Urinary bladder (tissue), 4 donors: ENCODE data around the gene RCBTB2. TPM values are rescaled to one million over a fixed set of nuclear protein-coding genes. Genes with fewer than 3 reads are reported as not detected.

ENCODE experiments used
- DNase-seq: peaks from one replicate; pipeline ENCODE4 v3.0.0-alpha.2; 2015; ENCODE audit errors: extremely low spot score
- H3K27ac ChIP-seq: one replicate; pipeline ENCODE4 v1.5.1; 2013; ENCODE audit warnings: low read depth, mild to moderate bottlenecking, moderate library complexity
- H3K36me3 ChIP-seq: one replicate; pipeline ENCODE4 v1.6.1; 2013; ENCODE audit warnings: mild to moderate bottlenecking, moderate library complexity; ENCODE audit not compliant: insufficient read depth
- H3K4me1 ChIP-seq: one replicate; pipeline ENCODE4 v1.6.1; 2013; ENCODE audit warnings: mild to moderate bottlenecking, moderate library complexity; ENCODE audit not compliant: insufficient read depth
- H3K4me3 ChIP-seq: one replicate; pipeline ENCODE4 v1.5.1; 2013; ENCODE audit warnings: low read depth, low read length
- WGBS: extraction: QIAGEN DNeasy Blood & Tissue Kit; methylation state at CpG from one replicate; pipeline ENCODE4 v1.1.7; 2013; 5-methylcytosine and 5-hydroxymethylcytosine counted together
- polyA plus RNA-seq: library from polyadenylated mRNA; stranded (reverse); fragments of 200-250 nt; gene quantifications from one replicate; pipeline ENCODE4 v1.2.3, GENCODE V29; 2013
- total RNA-seq: library from RNA; depleted of rRNA; stranded (reverse); fragments of >200 nt; gene quantifications from one replicate; pipeline ENCODE4 v1.2.3, GENCODE V29; 2014
- donor health status: healthy with polysubstance abuse.
- donor health status: healthy.

The RCBTB2 gene
- total and polyA plus RNA-seq, 2 donors: 16.9 to 36.0 TPM

GRCh38 chr13:48490241-48490640 lies 42.6 kb downstream of the RCBTB2 start:
- Histone ChIP-seq H3K27ac (no peak overlapping the region), H3K4me1 (no peaks in the 10 kb centered on the region), H3K36me3 (no peaks in the 10 kb centered on the region), H3K4me3 (no peak overlapping the region)
- 83% methylated on average over 3 of the region's 3 CpGs for WGBS
- no peak for DNase-seq

GRCh38 chr13:48489666-48490065 lies 43.2 kb downstream of the RCBTB2 start:
- Histone ChIP-seq H3K36me3 (no peaks in the 10 kb centered on the region), H3K4me1 (no peaks in the 10 kb centered on the region), H3K27ac (no peak overlapping the region), H3K4me3 (no peak overlapping the region)
- DNase-seq: no peak

GRCh38 chr13:48488995-48489394 lies 43.9 kb downstream of the RCBTB2 start:
- H3K4me1 ChIP-seq: no peaks in the 10 kb centered on the region
- no peaks in the 10 kb centered on the region for H3K36me3 ChIP-seq
- H3K4me3 ChIP-seq: no peak overlapping the region
- no peak for DNase-seq
- no peak overlapping the region for H3K27ac ChIP-seq

- Histone ChIP-seq H3K4me3 (no peak overlapping the region), H3K4me1 (no peaks in the 10 kb centered on the region), H3K27ac (no peak overlapping the region), H3K36me3 (no peaks in the 10 kb centered on the region)
- DNase-seq: no peak
- WGBS: 98% methylated on average over 2 of the region's 2 CpGs
These were observed 44.9 kb downstream of the RCBTB2 start for GRCh38 chr13:48487968-48488367.

- Histone ChIP-seq H3K4me1 (no peaks in the 10 kb centered on the region), H3K27ac (no peak overlapping the region), H3K36me3 (no peaks in the 10 kb centered on the region), H3K4me3 (no peak overlapping the region)
- DNase-seq: no peak
- WGBS: 91% methylated on average over 5 of the region's 5 CpGs
These were observed 46.0 kb downstream of the RCBTB2 start for GRCh38 chr13:48486836-48487235.

- H3K4me3 ChIP-seq: no peak overlapping the region
- no peak overlapping the region for H3K27ac ChIP-seq
- H3K36me3 ChIP-seq: no peaks in the 10 kb centered on the region
- DNase-seq: no peak
- H3K4me1 ChIP-seq: no peaks in the 10 kb centered on the region
These were observed 46.5 kb downstream of the RCBTB2 start for GRCh38 chr13:48486362-48486761.

- Histone ChIP-seq H3K27ac (no peak overlapping the region), H3K36me3 (no peaks in the 10 kb centered on the region), H3K4me3 (no peak overlapping the region), H3K4me1 (no peaks in the 10 kb centered on the region)
- no peak for DNase-seq
- 87% methylated on average over 3 of the region's 3 CpGs for WGBS
These were observed 47.4 kb downstream of the RCBTB2 start for GRCh38 chr13:48485432-48485831.

GRCh38 chr13:48483575-48483974 lies 49.3 kb downstream of the RCBTB2 start:
- no peak overlapping the region for H3K4me3 ChIP-seq
- 89% methylated on average over 3 of the region's 3 CpGs for WGBS
- no peaks in the 10 kb centered on the region for H3K4me1 ChIP-seq
- no peak overlapping the region for H3K27ac ChIP-seq
- H3K36me3 ChIP-seq: no peaks in the 10 kb centered on the region
- DNase-seq: no peak

GRCh38 chr13:48478391-48478790 lies 54.5 kb downstream of the RCBTB2 start:
- Histone ChIP-seq H3K27ac (no peak overlapping the region), H3K36me3 (no peaks in the 10 kb centered on the region), H3K4me3 (no peak overlapping the region), H3K4me1 (no peaks in the 10 kb centered on the region)
- no peak for DNase-seq
- 64% methylated on average over 1 of the region's 1 CpG for whole genome bisulfite sequencing

- no peaks in the 10 kb centered on the region for H3K4me1 ChIP-seq
- H3K27ac ChIP-seq: no peak overlapping the region
- DNase-seq: no peak
- 83% methylated on average over 2 of the region's 2 CpGs for WGBS
- no peaks in the 10 kb centered on the region for H3K36me3 ChIP-seq
- no peak overlapping the region for H3K4me3 ChIP-seq
These were observed 55.6 kb downstream of the RCBTB2 start for GRCh38 chr13:48477191-48477855.

- no peaks in the 10 kb centered on the region for H3K4me1 ChIP-seq
- no peak overlapping the region for H3K27ac ChIP-seq
- no peaks in the 10 kb centered on the region for H3K36me3 ChIP-seq
- WGBS: 62% methylated on average over 4 of the region's 4 CpGs
- no peak overlapping the region for H3K4me3 ChIP-seq
- DNase-seq: no peak
These were observed 56.2 kb downstream of the RCBTB2 start for GRCh38 chr13:48476686-48477085.

- H3K36me3 ChIP-seq: no peaks in the 10 kb centered on the region
These were observed 56.7 kb downstream of the RCBTB2 start for GRCh38 chr13:48476215-48476614.

GRCh38 chr13:48475230-48475629 lies 57.6 kb downstream of the RCBTB2 start:
- WGBS: 96% methylated on average over 2 of the region's 2 CpGs
- no peak overlapping the region for H3K27ac ChIP-seq
- DNase-seq: no peak
- H3K4me3 ChIP-seq: no peak overlapping the region
- no peaks in the 10 kb centered on the region for H3K4me1 ChIP-seq
- H3K36me3 ChIP-seq: no peaks in the 10 kb centered on the region

More at GRCh38 chr13:48476215-48476614, 56.7 kb downstream of the RCBTB2 start:
- DNase-seq: no peak
- H3K27ac ChIP-seq: no peak overlapping the region
- H3K4me3 ChIP-seq: no peak overlapping the region
- H3K4me1 ChIP-seq: no peaks in the 10 kb centered on the region

GRCh38 chr13:48457578-48458242 lies 75.2 kb downstream of the RCBTB2 start:
- Histone ChIP-seq H3K4me3 (no peak overlapping the region), H3K4me1 (no peaks in the 10 kb centered on the region), H3K36me3 (no peaks in the 10 kb centered on the region), H3K27ac (no peak overlapping the region)
- no peak for DNase-seq
- 94% methylated on average over 28 of the region's 28 CpGs for WGBS
